Measurements from ENCODE around the gene KLK4.

The KLK4 gene

DNA sequence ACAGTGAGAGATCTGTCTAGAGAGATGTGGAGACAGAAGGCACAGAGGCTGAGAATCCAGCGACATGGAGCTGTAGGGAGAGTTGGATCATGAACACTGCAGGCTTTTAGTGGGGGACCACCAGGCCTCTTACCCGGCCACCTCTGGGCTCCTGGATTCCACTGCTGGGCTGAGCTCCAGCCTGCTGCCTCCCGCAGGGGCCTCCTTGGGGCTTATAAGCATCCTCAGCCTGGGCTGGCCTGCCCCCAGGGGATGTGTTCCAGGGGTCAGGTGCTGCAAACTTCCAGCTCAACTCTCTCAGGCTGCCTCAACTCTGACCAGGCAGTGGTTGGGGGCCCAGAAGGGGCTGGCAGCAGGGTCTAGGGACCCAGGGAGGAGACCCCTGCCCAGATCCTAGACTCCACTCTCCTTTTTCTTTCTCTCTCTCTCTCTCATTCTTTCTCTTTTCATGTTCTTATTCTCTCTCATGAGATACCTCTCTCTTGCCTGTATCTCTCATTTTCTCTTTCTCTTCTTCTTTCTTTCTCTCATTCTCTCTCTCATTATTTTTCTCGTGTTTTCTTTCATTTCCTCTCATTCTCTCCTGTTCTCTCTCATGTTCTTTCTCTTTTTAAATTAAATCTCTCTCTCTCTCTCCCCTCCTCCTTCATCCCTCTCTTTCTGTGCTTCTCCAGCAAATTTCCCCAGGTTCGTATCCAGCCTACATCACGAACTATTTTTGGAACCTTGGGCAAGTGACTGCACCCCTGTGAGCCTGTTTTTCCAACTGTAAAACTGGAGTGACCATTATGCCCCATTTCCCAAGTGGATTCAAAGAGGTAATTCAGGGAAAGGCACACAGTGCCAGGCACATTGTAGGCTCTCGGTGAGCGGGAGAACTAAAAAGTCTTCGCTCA lies at the start of gene KLK4:
Gene KLK4 (minus strand): TSS at position 190 of the 896 bp plus-strand sequence. CDS start 657 bp downstream, outside the sequence.
- no peak for DNase-seq (ENCODE audit: low spot score)

- no peak for DNase-seq (ENCODE audit: low spot score)
Observed at GRCh38 chr19:50959731-50960500, 48.7 kb upstream of the KLK4 start.

DNA sequence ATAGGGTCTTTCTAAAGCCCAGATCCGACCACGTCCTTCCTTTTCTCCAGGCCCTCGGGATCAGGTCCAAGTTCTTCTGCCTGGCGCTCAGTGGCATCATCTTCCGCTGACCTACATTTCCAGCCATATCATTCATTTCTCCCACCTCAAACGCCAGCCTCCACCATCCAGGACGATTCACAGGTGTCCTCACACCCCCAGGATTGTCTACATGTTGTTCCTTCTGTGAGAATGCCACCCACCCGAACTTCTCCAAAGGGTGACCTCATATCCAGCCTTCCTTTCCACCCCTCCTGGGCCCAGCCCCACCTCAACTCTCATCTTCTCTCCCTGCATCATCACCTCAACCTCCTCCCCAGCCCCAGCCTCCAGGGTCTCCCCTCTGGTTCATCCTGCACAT lies 46.4 kb upstream of the KLK4 start:
- no peak for DNase-seq (ENCODE audit: low spot score)

DNA sequence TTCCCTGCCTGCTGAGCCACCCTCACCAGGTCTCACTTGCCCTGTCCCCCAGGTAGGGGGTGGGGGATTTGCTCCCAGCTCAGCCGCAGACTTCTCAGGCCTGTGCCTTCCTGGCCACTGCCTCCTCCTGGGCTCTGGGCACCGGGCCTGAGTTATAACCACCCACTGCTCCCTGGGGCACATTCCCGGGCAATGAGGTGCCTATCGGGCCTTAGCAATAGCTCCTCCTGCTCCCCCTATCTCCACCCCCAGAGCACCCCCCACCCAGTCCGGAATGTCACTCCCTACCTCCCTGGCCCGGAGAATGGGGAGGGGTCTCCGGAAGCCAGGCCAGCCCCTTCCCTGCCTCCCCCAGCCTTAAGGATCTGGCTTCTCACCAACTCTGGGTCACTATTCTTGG lies 41.7 kb upstream of the KLK4 start, which contains the start of gene KLK5:
Gene KLK5 (minus strand): TSS at position 129 of the 400 bp plus-strand sequence. CDS start 381 bp downstream, outside the sequence.
- no peak for DNase-seq (ENCODE audit: low spot score)

DNA sequence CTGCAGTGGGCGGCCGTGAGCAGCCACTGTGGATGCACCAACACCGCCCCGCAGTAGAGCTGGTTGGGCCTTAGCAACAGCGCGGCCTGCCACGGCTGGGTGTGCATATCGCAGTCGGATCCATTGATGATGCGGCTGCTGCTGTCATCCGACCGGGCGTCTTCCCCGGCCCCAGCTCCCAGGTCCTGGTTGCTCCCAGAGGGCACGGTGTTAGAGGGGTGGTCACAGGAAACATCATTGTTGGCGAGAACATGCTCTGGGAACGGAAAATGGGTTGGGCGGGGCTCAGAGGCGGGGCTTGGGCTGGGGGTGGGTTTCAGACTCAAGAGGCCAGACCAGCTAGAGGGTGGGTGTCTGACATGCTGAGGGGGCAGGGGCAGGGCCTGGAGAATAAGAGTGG lies 38.7 kb upstream of the KLK4 start:
- no peak for DNase-seq (ENCODE audit: low spot score)

DNA sequence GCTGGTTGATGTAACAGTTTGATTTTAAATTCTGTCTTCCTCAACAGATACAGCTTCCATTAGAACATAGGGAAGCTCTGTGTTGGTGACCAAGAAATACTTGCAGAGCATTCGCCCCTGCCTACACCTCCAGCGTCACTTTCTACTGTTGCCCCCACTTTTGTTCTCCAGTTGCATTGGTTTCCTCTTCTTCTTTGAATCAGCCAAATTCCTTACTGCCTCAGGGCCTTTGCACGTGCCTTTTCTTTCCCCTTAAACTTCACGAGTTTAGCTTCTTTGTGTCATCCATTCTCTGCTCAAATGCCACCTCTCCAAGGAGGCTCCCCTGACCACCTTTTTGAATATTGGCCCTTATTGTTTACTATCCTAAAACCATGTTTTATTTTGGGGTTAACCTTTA lies 35.9 kb upstream of the KLK4 start:
- DNase-seq (ENCODE audit: low spot score) = no peak

GRCh38 chr19:50944795-50945194 lies 33.6 kb upstream of the KLK4 start:
- DNase-seq (ENCODE audit: low spot score) = no peak

- no peak for DNase-seq (ENCODE audit: low spot score)
Observed at GRCh38 chr19:50943074-50943828, 32.1 kb upstream of the KLK4 start.

DNA sequence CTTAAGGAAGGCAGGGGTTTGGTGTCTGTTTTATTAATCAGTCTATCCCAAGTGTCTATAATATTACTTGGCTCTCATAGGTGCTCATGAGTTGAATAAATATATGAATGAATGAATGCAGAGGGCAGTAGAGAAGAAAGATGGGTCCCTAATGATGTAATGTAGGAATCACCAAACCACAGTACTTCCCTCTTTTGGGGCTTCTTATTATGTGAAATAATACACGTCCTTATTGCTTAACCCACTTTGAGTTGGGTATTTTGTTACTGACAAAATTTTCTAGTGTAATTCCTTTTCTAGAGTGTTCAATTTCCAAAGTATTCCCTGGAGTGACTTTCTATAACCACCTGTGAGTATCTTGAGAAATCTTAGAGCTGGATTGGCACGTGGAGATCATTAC lies 28.4 kb upstream of the KLK4 start:
- DNase-seq (ENCODE audit: low spot score) = no peak

GRCh38 chr19:50933640-50934039 lies 22.4 kb upstream of the KLK4 start:
- DNase-seq (ENCODE audit: low spot score) = no peak

DNA sequence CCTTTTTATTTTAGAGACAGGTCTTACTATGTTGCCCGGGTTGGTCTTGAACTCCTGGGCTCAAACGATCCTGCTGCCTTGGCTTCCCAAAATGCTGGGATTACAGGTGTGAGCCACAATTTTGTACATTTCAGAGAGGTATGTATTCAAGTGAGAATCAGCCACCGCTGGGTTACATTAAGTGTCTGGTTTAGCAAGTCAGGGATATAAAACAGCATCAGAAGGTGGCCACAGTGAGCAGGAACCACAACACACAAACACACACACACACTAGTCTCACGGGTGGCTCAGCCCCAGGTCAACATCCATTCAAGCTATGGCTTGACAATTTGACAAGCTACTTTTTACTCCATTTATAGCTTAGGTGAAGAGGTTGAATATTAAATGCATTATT lies 21.5 kb upstream of the KLK4 start:
- no peak for DNase-seq (ENCODE audit: low spot score)

DNA sequence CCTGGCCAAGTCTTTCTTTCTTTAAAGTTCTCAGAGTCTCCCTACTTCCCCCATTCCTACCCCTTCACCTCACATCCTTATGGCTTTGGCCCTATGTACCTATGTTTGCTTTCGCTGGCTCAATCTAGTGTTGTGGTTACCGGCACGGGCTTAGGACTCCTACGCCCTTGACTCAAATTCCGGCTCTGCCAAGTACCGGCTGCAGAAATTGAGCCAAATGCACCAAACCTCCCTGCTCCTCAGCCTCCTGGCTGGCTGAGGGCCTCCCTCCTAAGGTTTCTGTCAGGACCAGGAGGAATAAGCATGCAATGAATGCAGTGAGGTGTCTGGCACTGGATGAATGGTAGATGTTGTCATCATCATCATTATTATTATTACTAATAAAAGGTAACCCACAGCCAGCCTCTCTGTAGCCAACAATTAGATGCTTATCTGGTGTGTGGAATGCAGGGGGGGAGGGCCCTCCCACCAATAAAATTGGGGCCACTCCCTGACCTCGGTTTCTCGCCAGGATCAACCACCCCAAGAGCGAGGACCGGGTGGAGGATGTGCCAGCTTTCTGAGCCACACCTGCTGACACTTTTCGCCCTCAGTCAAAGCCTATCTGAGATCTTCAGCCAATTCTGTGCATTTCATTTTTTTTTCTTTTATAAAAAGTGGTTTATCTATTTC lies 21.0 kb upstream of the KLK4 start:
- no peak for DNase-seq (ENCODE audit: low spot score)

GRCh38 chr19:50931023-50931422 lies 19.8 kb upstream of the KLK4 start:
- no peak for DNase-seq (ENCODE audit: low spot score)

DNA sequence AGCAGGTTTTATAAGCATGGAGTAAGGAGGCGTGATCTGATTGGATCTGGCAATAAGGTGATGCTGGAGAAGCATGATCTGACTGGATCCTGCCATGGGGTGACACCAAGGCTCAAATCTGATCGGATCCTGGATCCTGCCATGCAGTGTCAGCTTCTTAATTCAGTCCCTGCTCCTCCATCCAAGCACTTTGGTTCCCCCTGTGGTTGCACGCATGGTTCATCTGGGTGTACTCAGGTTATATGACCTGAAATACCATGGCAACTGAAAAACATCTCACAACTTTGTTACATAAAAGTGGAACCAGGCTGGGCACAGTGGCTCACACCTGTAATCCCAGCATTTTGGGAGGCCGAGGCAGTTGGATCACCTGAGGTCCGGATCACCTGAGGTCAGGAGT lies 17.6 kb upstream of the KLK4 start:
- no peak for DNase-seq (ENCODE audit: low spot score)

GRCh38 chr19:50926144-50926543 lies 14.9 kb upstream of the KLK4 start:
- DNase-seq (ENCODE audit: low spot score) = no peak

DNA sequence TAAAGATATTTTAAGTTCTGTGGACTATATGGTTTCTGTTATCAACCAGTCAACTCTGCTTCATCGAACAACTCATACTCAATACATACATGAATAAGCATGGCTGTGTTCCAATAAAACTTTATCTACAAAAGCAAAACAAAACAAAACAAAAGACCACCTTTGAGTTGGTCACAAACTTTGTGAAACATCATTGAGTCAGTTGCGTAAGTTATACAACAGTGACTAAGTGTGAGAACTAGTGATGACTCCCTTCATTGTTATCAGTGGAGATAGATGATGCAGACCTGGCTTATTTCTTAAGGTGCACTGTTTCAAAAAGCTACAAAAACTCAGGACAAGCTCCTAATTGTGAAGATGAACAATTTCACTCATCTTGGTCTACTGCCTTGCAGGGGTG lies 14.5 kb upstream of the KLK4 start:
- DNase-seq (ENCODE audit: low spot score) = no peak

- no peak for DNase-seq (ENCODE audit: low spot score)
Observed at GRCh38 chr19:50924586-50924985, 13.4 kb upstream of the KLK4 start.

- DNase-seq (ENCODE audit: low spot score) = peak; percentile 85
Observed at GRCh38 chr19:50922317-50922853, 11.2 kb upstream of the KLK4 start.

DNA sequence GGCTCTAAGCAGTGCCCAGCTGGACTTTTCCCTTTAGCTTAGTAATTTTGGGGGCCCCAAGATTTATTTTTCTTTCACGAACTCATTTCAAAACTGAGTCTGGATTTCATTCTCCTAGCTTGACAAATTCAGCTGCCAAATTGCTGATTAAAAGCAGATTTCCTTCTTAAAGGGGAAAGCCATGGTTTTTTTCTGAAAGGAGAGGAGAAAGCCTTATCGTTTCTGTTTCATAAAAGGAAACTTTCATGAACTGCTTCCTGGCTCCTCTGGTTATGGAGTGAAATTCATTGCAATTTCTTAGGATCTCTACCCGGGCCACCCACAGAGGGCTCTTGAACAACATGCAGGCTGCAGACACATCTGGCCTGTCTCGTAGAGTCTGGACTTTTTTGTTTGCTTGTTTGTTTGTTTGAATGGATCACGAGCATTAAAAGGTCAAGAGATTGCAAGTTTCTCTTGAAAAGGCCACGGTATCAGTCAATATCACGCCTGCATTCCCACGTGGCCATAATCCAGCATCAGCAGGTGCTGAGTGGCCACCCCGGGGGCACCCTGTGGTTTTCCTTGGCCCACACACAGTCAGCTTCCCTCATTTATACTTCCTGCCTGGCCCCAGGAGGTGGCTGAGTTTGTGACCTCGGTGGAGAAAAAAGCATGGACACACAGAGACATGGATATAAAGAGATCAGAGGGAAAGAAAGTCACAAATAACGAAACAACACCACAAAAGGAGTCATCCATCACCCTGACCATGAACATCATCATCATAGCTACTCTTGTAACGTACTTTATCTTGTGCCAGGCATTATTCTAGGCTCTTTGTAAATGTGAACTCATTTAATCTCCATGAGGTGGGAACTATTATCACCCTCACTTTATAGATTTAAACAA lies 10.5 kb upstream of the KLK4 start:
- no peak for DNase-seq (ENCODE audit: low spot score)

- DNase-seq (ENCODE audit: low spot score) = no peak
Observed at GRCh38 chr19:50916069-50916468, 4.9 kb upstream of the KLK4 start.

Measured in AG08396 (cell line).